H1 (cell line): ENCODE data around the gene CGREF1. TPM values are rescaled to one million over a fixed set of nuclear protein-coding genes. Genes with fewer than 3 reads are reported as not detected.
A peak's percentile ranks its signal among the peaks of the same experiment; 100 is the strongest.

Experiments
- CTCF ChIA-PET: fragments of 300-600 bp; sonication (Branson Sonifier 250); formaldehyde crosslinking; loops from one replicate; lab custom pipeline; 2021; ENCODE audit not compliant: partially characterized antibody; lab: Charles Lee
- POLR2A ChIA-PET: fragments of 300-600 bp; sonication (Branson Sonifier 250); formaldehyde crosslinking; loops from one replicate; lab custom pipeline; 2021; ENCODE audit warnings: inconsistent platforms; ENCODE audit not compliant: partially characterized antibody; lab: Charles Lee
- DNase-seq, 2 experiments: peaks; one replicate each; pipeline versions ENCODE4 v3.0.0 to v3.0.0-alpha.2; 2010 to 2022; ENCODE audit warnings: low spot score in 2 of 2, low read depth in 1 of 2, mixed read lengths in 1 of 2
- FAIRE-seq: peaks from 2 replicates; lab custom pipeline; 2011; peaks lifted over from hg19 to GRCh38; lab: Jason Lieb, UNC
- H2AFZ ChIP-seq: 2 replicates; pipeline ENCODE4 v1.8.1; 2012; ENCODE audit warnings: low read length, inconsistent platforms
- H2AK5ac ChIP-seq: 2 replicates; pipeline ENCODE4 v1.6.1; 2013; ENCODE audit warnings: low read depth, low read length
- H2BK120ac ChIP-seq: replicated peaks from 2 replicates; pipeline ENCODE3; 2013; ENCODE audit warnings: low read depth, low read length, inconsistent platforms
- H2BK12ac ChIP-seq: 2 replicates; pipeline ENCODE4 v1.6.1; 2013; ENCODE audit warnings: low read depth, low read length
- H2BK15ac ChIP-seq: 2 replicates; pipeline ENCODE4 v1.6.1; 2013; ENCODE audit warnings: low read length
- H2BK20ac ChIP-seq: 2 replicates; pipeline ENCODE4 v1.6.1; 2013; ENCODE audit warnings: low read length
- H2BK5ac ChIP-seq: 2 replicates; pipeline ENCODE4 v1.6.1; 2013; ENCODE audit warnings: low read depth, low read length
- H3K14ac ChIP-seq: 2 replicates; pipeline ENCODE4 v1.6.1; 2013; ENCODE audit warnings: inconsistent platforms; ENCODE audit not compliant: insufficient read length
- H3K18ac ChIP-seq: 2 replicates; pipeline ENCODE4 v1.6.1; 2013; ENCODE audit warnings: low read length; ENCODE audit errors: extremely low read depth
- H3K23ac ChIP-seq: 2 replicates; pipeline ENCODE4 v1.6.1; 2013; ENCODE audit warnings: inconsistent platforms; ENCODE audit not compliant: insufficient read length
- H3K23me2 ChIP-seq: 2 replicates; pipeline ENCODE4 v1.6.1; 2013; ENCODE audit warnings: low read depth, low read length
- H3K27ac ChIP-seq: 2 replicates; pipeline ENCODE4 v1.6.1; 2011; ENCODE audit warnings: low read depth, low read length, inconsistent platforms
- H3K27me3 ChIP-seq, 4 experiments: replicated peaks in 1 of 4; 1 replicate in 1 of 4; 2 replicates in 3 of 4; pipeline versions ENCODE4 v1.6.1 to v1.8.1; 2011 to 2013; ENCODE audit warnings: low read length in 3 of 4, mild to moderate bottlenecking in 3 of 4, inconsistent platforms in 2 of 4, mixed read lengths in 2 of 4, moderate library complexity in 1 of 4; ENCODE audit not compliant: control insufficient read depth in 3 of 4, insufficient read depth in 3 of 4; ENCODE audit errors: extremely low read depth in 1 of 4
- H3K36me3 ChIP-seq, 4 experiments: 2 replicates each; pipeline versions ENCODE4 v1.6.1 to v1.8.1; 2011 to 2013; ENCODE audit warnings: mild to moderate bottlenecking in 4 of 4, low read length in 3 of 4, moderate library complexity in 2 of 4, control low read depth in 1 of 4, inconsistent platforms in 1 of 4; ENCODE audit not compliant: insufficient read depth in 4 of 4, control insufficient read depth in 2 of 4
- H3K4ac ChIP-seq: replicated peaks from 2 replicates; pipeline ENCODE3; 2013; ENCODE audit warnings: low read length, low read depth, mixed read lengths, inconsistent platforms; ENCODE audit not compliant: insufficient read length
- H3K4me1 ChIP-seq, 4 experiments: replicated peaks in 1 of 4; 1 replicate in 1 of 4; 2 replicates in 3 of 4; pipeline versions ENCODE4 v1.6.1 to v1.8.1; 2011 to 2013; ENCODE audit warnings: low read length in 3 of 4, inconsistent platforms in 2 of 4, mixed read lengths in 1 of 4; ENCODE audit not compliant: insufficient read depth in 4 of 4, control insufficient read depth in 3 of 4
- H3K4me2 ChIP-seq, 2 experiments: 2 replicates each; pipeline versions ENCODE4 v1.6.1 to v1.8.1; 2011 to 2013; ENCODE audit warnings: low read depth in 2 of 2, low read length in 2 of 2, control low read depth in 1 of 2, inconsistent platforms in 1 of 2, mild to moderate bottlenecking in 1 of 2; ENCODE audit not compliant: insufficient read depth in 1 of 2
- H3K4me3 ChIP-seq, 4 experiments: fragments of 200-600, 300-600 bp in 1 of 4; sonication (generic), shearing (Covaris generic), sonication (Bioruptor Twin) in 1 of 4; 2 replicates each; pipeline versions ENCODE4 v1.5.1 to v1.8.1; 2011 to 2016; ENCODE audit warnings: low read length in 4 of 4, low read depth in 3 of 4, control low read depth in 2 of 4, inconsistent platforms in 2 of 4, mild to moderate bottlenecking in 2 of 4, mixed read lengths in 1 of 4, moderate library complexity in 1 of 4; ENCODE audit not compliant: insufficient read depth in 2 of 4; ENCODE audit errors: extremely low read depth in 1 of 4
- H3K56ac ChIP-seq: replicated peaks from 2 replicates; pipeline ENCODE3; 2013; ENCODE audit warnings: low read depth, mild to moderate bottlenecking, mixed read lengths, low read length, inconsistent platforms; ENCODE audit not compliant: insufficient read length
- H3K79me1 ChIP-seq: 2 replicates; pipeline ENCODE4 v1.6.1; 2013; ENCODE audit warnings: low read depth, low read length, control low read depth
- H3K79me2 ChIP-seq, 2 experiments: 2 replicates each; pipeline versions ENCODE4 v1.6.1 to v1.8.1; 2012 to 2013; ENCODE audit warnings: low read length in 2 of 2, mild to moderate bottlenecking in 2 of 2, inconsistent platforms in 1 of 2; ENCODE audit not compliant: insufficient read depth in 2 of 2, control insufficient read depth in 1 of 2
- H3K9ac ChIP-seq, 4 experiments: replicated peaks in 1 of 4; 1 replicate in 1 of 4; 2 replicates in 3 of 4; pipeline versions ENCODE4 v1.6.1 to v1.8.1; 2011 to 2013; ENCODE audit warnings: low read depth in 3 of 4, low read length in 3 of 4, control low read depth in 2 of 4, mild to moderate bottlenecking in 2 of 4, moderate library complexity in 2 of 4, inconsistent platforms in 1 of 4; ENCODE audit errors: extremely low read depth in 1 of 4
- H3K9me3 ChIP-seq, 2 experiments: 2 replicates each; pipeline versions ENCODE4 v1.6.1 to v1.8.1; 2012 to 2013; ENCODE audit warnings: mild to moderate bottlenecking in 2 of 2, moderate library complexity in 2 of 2, control low read depth in 1 of 2, inconsistent platforms in 1 of 2, low read depth in 1 of 2, low read length in 1 of 2, mixed read lengths in 1 of 2; ENCODE audit not compliant: insufficient read depth in 2 of 2
- H4K20me1 ChIP-seq, 2 experiments: replicated peaks in 1 of 2; 2 replicates each; pipeline versions ENCODE3 to v1.8.1; 2011 to 2013; ENCODE audit warnings: inconsistent platforms in 2 of 2, low read length in 2 of 2, mild to moderate bottlenecking in 1 of 2; ENCODE audit not compliant: insufficient read depth in 2 of 2, control insufficient read depth in 1 of 2
- H4K5ac ChIP-seq: 2 replicates; pipeline ENCODE4 v1.6.1; 2013; ENCODE audit warnings: low read length, low read depth, mixed read lengths, inconsistent platforms; ENCODE audit not compliant: insufficient read length
- H4K8ac ChIP-seq: 2 replicates; pipeline ENCODE4 v1.8.0; 2013; ENCODE audit warnings: mild to moderate bottlenecking, moderate library complexity, low read length, inconsistent platforms; ENCODE audit not compliant: insufficient read depth; ENCODE audit errors: extremely low read depth
- H4K91ac ChIP-seq: replicated peaks from 2 replicates; pipeline ENCODE3; 2013; ENCODE audit warnings: low read length, mixed read lengths, inconsistent platforms; ENCODE audit not compliant: insufficient read length
- BRCA1 ChIP-seq: IDR thresholded peaks from 2 replicates; pipeline ENCODE4 v1.6.1; 2012; ENCODE audit warnings: low read depth, low read length, improper control_type of control experiment
- CHD1 ChIP-seq: IDR thresholded peaks from 2 replicates; pipeline ENCODE4 v1.6.1; 2012; ENCODE audit warnings: low read depth, low read length, improper control_type of control experiment
- CTCF ChIP-seq, 3 experiments: IDR thresholded peaks; 1 replicate in 2 of 3; 2 replicates in 1 of 3; pipeline versions ENCODE4 v1.5.1 to v1.6.1; 2011; ENCODE audit warnings: low read length in 3 of 3, mild to moderate bottlenecking in 3 of 3, inconsistent platforms in 2 of 3, low read depth in 1 of 3, moderate library complexity in 1 of 3; ENCODE audit not compliant: insufficient read depth in 1 of 3; ENCODE audit errors: control extremely low read depth in 1 of 3
- EGR1 ChIP-seq: IDR thresholded peaks from 2 replicates; pipeline ENCODE4 v1.6.1; 2011; ENCODE audit warnings: low read depth, low read length, borderline replicate concordance
- HDAC6 ChIP-seq: IDR thresholded peaks from one replicate; pipeline ENCODE4 v1.7.1; 2012; ENCODE audit warnings: low read depth, mild to moderate bottlenecking, inconsistent platforms, low read length, moderate library complexity
- JUN ChIP-seq: IDR thresholded peaks from 2 replicates; pipeline ENCODE4 v1.6.1; 2011; ENCODE audit warnings: low read depth, mild to moderate bottlenecking, improper control_type of control experiment, low read length
- MAFK ChIP-seq: IDR thresholded peaks from 2 replicates; pipeline ENCODE4 v1.6.1; 2012; ENCODE audit warnings: low read depth, mild to moderate bottlenecking, improper control_type of control experiment, low read length
- SP2 ChIP-seq: IDR thresholded peaks from 2 replicates; pipeline ENCODE4 v1.6.1; 2012; ENCODE audit warnings: mild to moderate bottlenecking, low read length, inconsistent platforms
- TAF7 ChIP-seq: optimal IDR thresholded peaks from 2 replicates; pipeline ENCODE3; 2011; ENCODE audit warnings: low read depth, mild to moderate bottlenecking, inconsistent platforms, low read length, moderate library complexity, borderline replicate concordance
- WGBS, 2 experiments: shearing (Covaris generic) in 1 of 2; methylation state at CpG; one replicate each; pipeline versions ENCODE4 v1.1.6 to v1.1.7; 2013 to 2015; ENCODE audit warnings: low lambda C conversion rate in 2 of 2, mixed read lengths in 2 of 2, inconsistent platforms in 1 of 2, low coverage in 1 of 2, missing lambda C conversion rate in 1 of 2; ENCODE audit not compliant: insufficient replicate concordance in 2 of 2, insufficient coverage in 1 of 2, insufficient read length in 1 of 2; ENCODE audit errors: extremely low coverage in 1 of 2, missing lambda C conversion rate in 1 of 2; 5-methylcytosine and 5-hydroxymethylcytosine counted together
- polyA plus RNA-seq, 7 experiments: library from polyadenylated mRNA; depleted of rRNA in 3 of 7; stranded (reverse) in 5 of 7; unstranded in 2 of 7; fragments of >200 nt in 5 of 7; fragments of 200-250 nt in 2 of 7; gene quantifications; 1 replicate in 5 of 7; 2 replicates in 1 of 7; 4 replicates in 1 of 7; pipeline versions ENCODE4 v1.2.1 to v1.2.3, GENCODE V29; 2011 to 2013; ENCODE audit warnings: missing spikeins in 2 of 7, mixed read lengths in 2 of 7
- total RNA-seq: library from RNA; stranded (reverse); fragmentation: NEBNext Ultra II Directional; extraction: Animal tissue kit (Norgen Biotek cat#: 25700); gene quantifications from 2 replicates; pipeline ENCODE4 v1.2.1, GENCODE V29; 2021
- TF ChIP-seq, protein P1 (sequence below): IDR thresholded peaks from 2 replicates; pipeline ENCODE4 v1.6.1; 2012; ENCODE audit warnings: inconsistent platforms

CGREF1 gene
- total and polyA plus RNA-seq, 2 of the 8 experiments (the other 6 are each of a cell fraction or from before 2014, with no cell fraction given): 2.5 to 3.4 TPM

GRCh38 chr2:27152102-27152795 is 33.3 kb upstream of the CGREF1 start:
- H3K9ac ChIP-seq: no peak overlapping the region
- no peaks in the 10 kb centered on the region for H3K36me3 ChIP-seq
- H3K4me1 ChIP-seq: no peaks in the 10 kb centered on the region; a peak in 1 of 7 replicates
- H2BK120ac ChIP-seq: no peak overlapping the region
- H2AFZ ChIP-seq: no peak overlapping the region
- no peak overlapping the region for H2BK12ac ChIP-seq
- no peak overlapping the region for H4K91ac ChIP-seq
- H3K14ac ChIP-seq: no peak overlapping the region
- H2BK15ac ChIP-seq: no peak overlapping the region
- ChIA-PET CTCF (interaction anchor here (0.6 to 5.6 kb wide), 10 partner anchors 8 to 151 kb away, joined by 3 to 27 read pairs (median 4); partner anchors contain the start of gene TRIM54), POLR2A (interaction anchor here (0.6 to 1.2 kb wide), 5 partner anchors 13 to 79 kb away, joined by 3 to 4 read pairs (median 3); partner anchors contain the start of gene PRR30)
- H3K4me2 ChIP-seq: no peak overlapping the region
- FAIRE-seq: no peak
- no peak overlapping the region for H3K23ac ChIP-seq
- DNase-seq: no peak
- H4K8ac ChIP-seq: no peak overlapping the region; the same call in 1 of the 2 replicates
- H2AK5ac ChIP-seq: no peak overlapping the region
- H3K18ac ChIP-seq: no peak overlapping the region
- no peak overlapping the region for H3K56ac ChIP-seq
- H3K27ac ChIP-seq: no peak overlapping the region
- no peaks in the 10 kb centered on the region for H3K23me2 ChIP-seq
- H3K4ac ChIP-seq: no peak overlapping the region
- H3K79me2 ChIP-seq: no peaks in the 10 kb centered on the region
- H3K79me1 ChIP-seq: no peaks in the 10 kb centered on the region
- no peak overlapping the region for H4K5ac ChIP-seq
- WGBS, 2 experiments: 93% methylated on average over 8 of the region's 8 CpGs; no CpG with 5 or more reads in 1 of the 2 experiments
- H3K9me3 ChIP-seq: no peaks in the 10 kb centered on the region
- no peak overlapping the region for H2BK20ac ChIP-seq
- no peaks in the 10 kb centered on the region for H3K27me3 ChIP-seq
- no peaks in the 10 kb centered on the region for H4K20me1 ChIP-seq
- H3K4me3 ChIP-seq: no peak overlapping the region
- H2BK5ac ChIP-seq: no peak overlapping the region
- TF ChIP-seq JUN (no peak), TAF7 (no peak), CHD1 (no peak), EGR1 (no peak), HDAC6 (no peak), CTCF (IDR thresholded peaks at IDR 0.05; ENCODE audit: control extremely low read depth in 1 of 3, insufficient read depth in 1 of 3, low read depth in 1 of 3, low read length in 3 of 3) (peak; percentile 6 to 38 (median 36); a peak in 3 of 4 replicates), BRCA1 (no peak), MAFK (no peak), SP2 (no peak)
- TF ChIP-seq, protein P1, sequence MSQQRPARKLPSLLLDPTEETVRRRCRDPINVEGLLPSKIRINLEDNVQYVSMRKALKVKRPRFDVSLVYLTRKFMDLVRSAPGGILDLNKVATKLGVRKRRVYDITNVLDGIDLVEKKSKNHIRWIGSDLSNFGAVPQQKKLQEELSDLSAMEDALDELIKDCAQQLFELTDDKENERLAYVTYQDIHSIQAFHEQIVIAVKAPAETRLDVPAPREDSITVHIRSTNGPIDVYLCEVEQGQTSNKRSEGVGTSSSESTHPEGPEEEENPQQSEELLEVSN: no peak
